ENCODE results near the gene POU2AF1.
"Not testable (repeated sequence)": the region's sequence is repeated elsewhere in the genome, so short reads cannot be mapped to it uniquely, and the experiment has no call there.

POU2AF1 gene

GRCh38 chr11:111409915-111410314 is 30.8 kb upstream of the POU2AF1 start:
- DNase-seq (ENCODE audit: low read depth in 2 of 2): no peak

DNA sequence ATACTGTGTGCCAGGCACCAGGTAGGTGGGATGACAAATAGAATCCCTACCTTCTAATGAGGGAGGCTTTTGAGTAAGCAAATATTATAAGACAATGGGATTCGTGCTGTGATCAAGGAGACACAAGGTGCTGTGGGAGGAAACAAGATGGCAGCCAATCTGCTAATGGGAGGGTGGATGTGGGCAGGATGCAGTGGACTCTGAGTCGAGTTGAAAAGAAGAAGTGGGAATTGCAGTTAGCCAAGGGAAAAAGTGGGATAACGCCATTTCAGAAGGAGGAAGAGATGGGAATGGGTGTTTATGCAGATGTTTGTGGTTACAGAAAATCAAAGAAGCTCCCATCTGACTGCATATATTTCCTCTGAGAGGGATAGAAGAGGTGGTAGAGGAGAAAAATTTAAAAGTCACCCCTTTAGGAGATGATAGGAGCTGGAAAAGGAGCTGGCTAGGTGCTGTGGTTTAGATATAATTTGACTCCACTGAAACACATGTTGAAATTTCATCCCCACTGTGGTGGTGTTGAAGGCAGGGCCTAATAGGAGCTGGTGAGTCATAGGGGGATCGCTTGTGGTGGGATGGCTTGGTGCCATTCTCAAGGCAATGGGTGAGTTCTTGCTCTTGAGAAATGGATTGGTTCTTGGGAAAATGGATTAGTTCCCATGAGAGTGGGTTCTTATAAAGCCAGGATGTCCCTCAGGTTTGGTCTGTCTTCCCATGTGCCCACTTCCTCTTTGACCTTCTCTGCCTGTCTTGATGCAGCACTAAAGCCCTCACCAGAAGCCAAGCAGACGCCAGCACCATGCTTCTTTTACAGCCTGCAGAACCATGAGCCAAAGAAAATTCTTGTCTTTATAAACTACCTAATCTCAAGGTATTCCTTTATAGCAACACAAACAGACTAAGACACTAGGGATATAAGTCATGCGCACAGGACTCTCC is 30.0 kb upstream of the POU2AF1 start:
- DNase-seq (ENCODE audit: low read depth in 2 of 2): no peak

DNA sequence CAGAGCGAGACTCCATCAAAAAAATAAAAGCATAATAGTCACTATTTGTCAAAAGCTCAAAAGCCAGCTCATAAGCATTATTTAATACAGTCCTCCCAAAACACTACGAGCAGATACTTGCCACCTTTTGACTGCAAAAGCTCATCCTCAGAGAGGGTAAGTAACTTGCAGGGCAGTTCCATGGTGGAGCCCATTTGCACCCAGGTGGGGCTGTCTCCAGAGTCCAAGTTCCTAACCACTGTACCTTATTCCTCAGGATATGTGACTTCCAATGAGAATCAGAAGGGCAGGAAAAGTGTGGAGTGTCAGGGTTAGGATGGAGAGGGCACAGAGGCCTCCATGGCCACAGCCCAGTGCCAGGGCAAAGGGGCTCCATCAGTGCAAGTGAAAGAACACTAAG is 28.6 kb upstream of the POU2AF1 start:
- no peak for DNase-seq (ENCODE audit: low read depth in 2 of 2)

DNA sequence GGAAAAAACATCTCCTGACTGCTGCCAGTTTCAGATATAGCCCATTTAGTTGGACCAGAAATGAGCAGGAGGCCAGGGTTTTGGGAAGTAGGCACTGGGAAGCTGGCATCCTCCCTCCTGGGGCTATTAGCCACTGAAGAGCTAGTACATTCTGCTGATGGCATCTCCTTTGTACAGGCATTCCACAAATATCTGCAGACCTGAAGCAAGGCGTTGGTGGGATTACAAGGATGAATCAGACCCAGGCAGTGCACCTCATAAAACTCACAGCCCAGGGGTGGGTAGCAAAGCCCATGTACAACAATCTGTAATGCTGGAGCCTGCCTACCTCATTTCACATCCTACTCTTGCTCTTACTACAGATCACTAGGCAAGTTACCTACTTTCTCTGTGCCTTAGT is 27.5 kb upstream of the POU2AF1 start:
- no peak for DNase-seq (ENCODE audit: low read depth in 2 of 2)

- no peak for DNase-seq (ENCODE audit: low read depth in 2 of 2)
Measured at GRCh38 chr11:111406091-111406490, 27.0 kb upstream of the POU2AF1 start.

GRCh38 chr11:111405551-111405950 is 26.5 kb upstream of the POU2AF1 start:
- DNase-seq (ENCODE audit: low read depth in 2 of 2): no peak

GRCh38 chr11:111403051-111403726 is 24.1 kb upstream of the POU2AF1 start:
- no peak for DNase-seq (ENCODE audit: low read depth in 2 of 2)

DNA sequence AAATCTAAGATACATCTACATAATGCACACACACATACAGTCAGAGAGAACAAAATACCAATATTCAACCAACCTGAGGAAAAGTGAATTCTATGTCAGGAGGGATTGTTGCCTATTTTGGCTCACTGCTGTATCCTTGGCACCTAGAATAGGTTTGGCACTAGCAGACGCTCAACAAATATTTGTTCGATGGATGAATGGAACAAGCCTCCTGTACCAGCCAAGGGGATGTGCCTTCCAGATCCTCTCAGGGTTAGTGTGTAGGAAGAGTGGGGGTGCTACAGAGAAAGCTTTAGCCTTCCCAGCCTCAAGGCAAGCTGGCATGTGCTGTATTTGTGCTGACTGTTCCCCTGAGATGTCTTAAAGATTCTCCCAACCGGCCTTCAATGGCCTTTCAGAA is 23.3 kb upstream of the POU2AF1 start:
- DNase-seq (ENCODE audit: low read depth in 2 of 2): no peak

- not testable (repeated sequence) for DNase-seq (ENCODE audit: low read depth in 2 of 2)
Measured at GRCh38 chr11:111401957-111402356, 22.9 kb upstream of the POU2AF1 start.

DNA sequence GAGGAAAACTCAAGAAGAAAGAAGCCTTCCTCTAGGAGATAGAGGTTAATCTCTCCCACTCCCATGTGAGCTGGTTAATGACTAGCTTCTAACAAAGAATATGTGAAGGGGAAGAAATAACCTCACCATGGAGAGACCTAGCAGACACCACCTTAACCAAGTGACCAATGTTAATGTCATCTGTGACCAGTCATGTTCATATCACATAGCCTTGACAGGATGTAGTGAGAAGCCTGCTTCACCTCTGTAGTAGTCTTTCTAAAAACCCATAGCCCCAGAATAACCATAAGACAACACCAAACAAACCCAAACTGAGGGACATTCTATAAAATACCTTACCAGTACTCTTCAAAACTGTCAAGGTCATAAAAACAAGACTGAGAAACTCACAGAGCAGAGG is 21.5 kb upstream of the POU2AF1 start:
- no peak for DNase-seq (ENCODE audit: low read depth in 2 of 2)

- no peak for DNase-seq (ENCODE audit: low read depth in 2 of 2)
Measured at GRCh38 chr11:111399187-111400031, 20.3 kb upstream of the POU2AF1 start.

GRCh38 chr11:111397034-111397433 is 18.0 kb upstream of the POU2AF1 start:
- DNase-seq (ENCODE audit: low read depth in 2 of 2): no peak

DNA sequence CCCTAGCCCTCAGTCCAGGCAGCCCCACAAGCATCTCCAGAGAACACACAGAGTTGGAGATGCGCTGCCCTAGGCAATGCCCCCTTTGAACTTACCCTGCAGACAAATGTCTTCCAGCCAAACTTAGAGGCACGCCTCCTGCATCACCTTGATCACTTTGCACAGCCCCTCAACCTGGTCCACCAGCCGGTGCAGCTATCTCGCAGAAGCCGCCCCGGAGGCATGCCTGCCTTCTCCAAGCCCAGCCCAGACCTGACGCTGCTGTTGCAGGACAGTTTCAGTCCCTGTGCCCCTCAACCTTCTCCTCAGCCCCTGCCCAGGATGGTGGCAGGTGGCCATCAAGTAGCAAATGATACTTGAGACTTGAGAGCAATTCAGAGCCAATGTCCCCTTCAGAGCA is 16.7 kb upstream of the POU2AF1 start:
- DNase-seq (ENCODE audit: low read depth in 2 of 2): no peak

- DNase-seq (ENCODE audit: low read depth in 2 of 2): no peak
Measured at GRCh38 chr11:111395081-111395480, 16.0 kb upstream of the POU2AF1 start.

DNA sequence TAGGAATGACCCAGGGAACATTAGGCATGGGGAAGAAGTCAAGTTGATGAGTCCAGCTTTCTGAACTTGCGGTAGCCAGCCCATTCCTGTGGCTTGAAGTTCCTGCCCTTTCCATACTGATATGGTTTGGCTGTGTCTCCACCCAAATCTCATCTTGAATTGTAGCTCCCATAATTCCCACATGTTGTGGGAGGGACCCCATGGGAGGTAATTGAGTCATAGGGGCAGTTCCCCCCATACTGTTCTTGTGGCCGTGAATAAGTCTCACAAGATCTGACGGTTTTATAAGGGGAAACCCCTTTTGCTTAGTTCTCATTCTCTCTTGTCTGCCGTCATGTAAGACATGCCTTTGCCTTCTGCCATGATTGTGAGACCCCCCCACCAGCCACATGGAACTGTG is 15.1 kb upstream of the POU2AF1 start:
- DNase-seq (ENCODE audit: low read depth in 2 of 2): not testable (repeated sequence)

DNA sequence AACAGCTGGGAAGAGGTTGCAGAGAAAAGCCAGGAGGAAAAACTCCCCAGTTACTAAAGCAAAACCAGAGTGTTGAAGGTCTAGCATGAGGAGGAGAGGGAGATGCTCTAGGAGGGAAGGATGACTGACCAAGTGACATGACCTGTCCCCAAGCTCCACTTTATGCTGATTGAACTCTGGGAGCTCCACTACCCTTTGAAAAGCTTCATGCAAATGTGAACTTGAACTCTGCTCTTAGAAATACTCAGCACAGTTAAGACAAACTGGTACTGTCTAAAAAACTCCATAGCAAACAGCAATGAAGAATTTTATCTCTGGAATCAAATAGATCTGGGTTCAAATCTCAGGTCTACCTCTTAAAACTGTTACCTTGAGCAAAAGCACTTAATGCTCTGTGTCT is 14.5 kb upstream of the POU2AF1 start:
- DNase-seq (ENCODE audit: low read depth in 2 of 2): no peak

GRCh38 chr11:111393096-111393495 is 14.0 kb upstream of the POU2AF1 start:
- DNase-seq (ENCODE audit: low read depth in 2 of 2): no peak

DNA sequence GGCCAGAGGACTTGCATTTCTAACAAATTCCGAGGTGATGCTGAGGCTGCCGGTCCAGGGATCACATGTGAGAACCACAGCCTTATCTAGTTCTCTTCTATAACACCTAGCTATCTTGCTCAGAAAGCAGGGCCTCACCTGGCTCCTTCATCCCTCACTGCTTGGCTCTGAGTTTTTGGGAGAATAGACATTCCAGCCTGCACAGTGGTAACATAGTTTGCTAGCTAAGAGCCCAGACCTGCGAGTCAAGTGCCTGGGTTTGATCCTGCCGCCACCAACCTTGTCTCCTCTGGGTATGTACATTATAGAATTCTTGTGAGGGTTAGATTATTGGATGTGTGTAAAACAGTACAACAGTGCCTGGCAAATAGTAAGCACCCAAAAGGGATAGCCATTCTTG is 13.5 kb upstream of the POU2AF1 start:
- DNase-seq (ENCODE audit: low read depth in 2 of 2): no peak

DNA sequence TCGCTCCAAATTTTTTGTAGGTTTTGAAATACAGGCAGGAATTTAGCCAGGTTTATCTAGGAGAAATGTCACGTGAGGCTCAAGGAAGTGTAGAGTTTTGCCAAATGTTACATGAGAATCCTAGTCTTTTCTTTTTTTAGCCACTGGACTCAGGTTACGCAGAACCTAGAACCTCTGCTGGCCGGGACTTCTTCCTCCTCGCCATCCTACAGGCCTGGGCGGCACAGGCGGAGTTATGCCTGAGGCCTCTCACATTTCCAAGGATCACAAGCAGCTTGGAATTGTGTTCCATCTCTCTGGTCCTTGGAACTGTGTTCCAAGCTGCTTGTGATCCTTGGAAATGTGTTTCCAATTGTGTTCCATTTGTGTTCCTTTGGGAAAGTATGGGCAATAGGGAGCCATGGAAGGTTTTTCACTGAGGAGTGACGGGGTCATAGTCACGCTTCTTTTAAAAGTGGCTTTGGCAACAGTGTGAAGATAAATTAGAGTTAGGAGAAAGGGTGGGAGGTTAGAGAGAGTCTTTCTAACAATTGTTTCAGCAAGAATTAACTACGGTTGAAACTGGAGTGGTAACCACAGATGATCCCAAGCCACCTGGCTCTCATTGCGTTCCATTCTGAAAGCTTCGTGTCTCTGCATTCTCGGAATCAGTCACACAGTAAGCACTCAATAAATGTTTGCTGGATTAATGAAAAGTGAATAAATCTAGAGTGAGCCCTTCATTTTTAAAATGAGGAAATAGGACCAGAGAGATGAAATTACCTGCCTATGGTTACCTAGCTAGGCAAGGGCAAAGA is 12.5 kb upstream of the POU2AF1 start:
- DNase-seq (ENCODE audit: low read depth in 2 of 2): no peak

- DNase-seq (ENCODE audit: low read depth in 2 of 2): no peak
Measured at GRCh38 chr11:111388842-111389241, 9.8 kb upstream of the POU2AF1 start.

- DNase-seq (ENCODE audit: low read depth in 2 of 2): no peak
Measured at GRCh38 chr11:111388420-111388819, 9.3 kb upstream of the POU2AF1 start.
